Testis (tissue), 3 donors: ENCODE measurements around the gene TUNAR. TPM values are rescaled to one million over a fixed set of nuclear protein-coding genes. Genes with fewer than 3 reads are reported as not detected.

Experiments used
- DNase-seq: peaks from one replicate; pipeline ENCODE4 v3.0.0-alpha.2; 2019
- H3K27ac ChIP-seq, 2 donors: fragments of 200-600 bp; sonication (generic); one replicate each; pipeline ENCODE4 v1.5.1; 2019
- H3K27me3 ChIP-seq: fragments of 200-600 bp; sonication (generic); one replicate; pipeline ENCODE4 v1.5.1; 2019
- H3K36me3 ChIP-seq: fragments of 200-600 bp; sonication (generic); one replicate; pipeline ENCODE4 v1.5.1; 2017; ENCODE audit warnings: low read depth; ENCODE audit errors: missing control alignments
- H3K4me1 ChIP-seq: fragments of 200-600 bp; sonication (generic); one replicate; pipeline ENCODE4 v1.5.1; 2019
- H3K4me3 ChIP-seq, 2 donors: fragments of 200-600 bp; sonication (generic); one replicate each; pipeline ENCODE4 v1.5.1; 2017 to 2019
- H3K9me3 ChIP-seq: fragments of 200-600 bp; sonication (generic); one replicate; pipeline ENCODE4 v1.5.1; 2017
- CTCF ChIP-seq, 3 experiments: fragments of 450-650 bp in 2 of 3; fragments of 200-600 bp in 1 of 3; sonication (generic) in 1 of 3; IDR thresholded peaks; one replicate each; pipeline ENCODE4 v1.5.1; 2016 to 2019; ENCODE audit warnings: antibody characterized with exemption in 3 of 3, mild to moderate bottlenecking in 2 of 3, moderate library complexity in 1 of 3
- POLR2A ChIP-seq: fragments of 450-650 bp; IDR thresholded peaks from one replicate; pipeline ENCODE4 v1.6.1; 2017; ENCODE audit warnings: antibody characterized with exemption, mild to moderate bottlenecking, moderate library complexity
- WGBS, 2 donors: methylation state at CpG; one replicate each; pipeline ENCODE4 v1.1.5; 2018; 5-methylcytosine and 5-hydroxymethylcytosine counted together
- intact Hi-C: fragments of 100-400 bp; cut with DNase I; formaldehyde crosslinking; loops from one replicate; pipeline ENCODE4 v1.15.1; 2023; ENCODE audit warnings: low total_unique reads
- polyA plus RNA-seq: library from polyadenylated mRNA; stranded (reverse); fragments of 350-450 nt; fragmentation: Illumina TruSeq; extraction: RNeasy Lipid Tissue Mini Kit (QIAGEN cat#74804); gene quantifications from one replicate; pipeline ENCODE4 v1.2.3, GENCODE V29; 2014; ENCODE audit warnings: low read depth, low replicate concordance; ENCODE audit not compliant: insufficient read depth
- total RNA-seq, 2 donors: library from RNA; depleted of rRNA; stranded (reverse); fragments of >200 nt; gene quantifications; one replicate each; pipeline ENCODE4 v1.2.3, GENCODE V29; 2016

The TUNAR gene
- total and polyA plus RNA-seq, 3 donors from 2014 or later = 2.3 to 4.2 (median 3.9) TPM

GRCh38 chr14:95939335-95939734 lies 62.7 kb downstream of the TUNAR start:
- no peak for TF ChIP-seq POLR2A

GRCh38 chr14:95941897-95942296 lies 65.3 kb downstream of the TUNAR start:
- Histone ChIP-seq H3K36me3 (no peaks in the 10 kb centered on the region), H3K27me3 (no peaks in the 10 kb centered on the region), H3K4me3 (no peak overlapping the region), H3K4me1 (no peaks in the 10 kb centered on the region), H3K9me3 (no peaks in the 10 kb centered on the region), H3K27ac (no peak overlapping the region)
- WGBS, 2 donors = 28 to 46% methylated on average over 2 of the region's 2 CpGs
- DNase-seq = no peak
- intact Hi-C loops = no loop called here
- no peak for TF ChIP-seq CTCF (IDR thresholded peaks at IDR 0.05)
- no peak for TF ChIP-seq POLR2A

More at GRCh38 chr14:95939335-95939734, 62.7 kb downstream of the TUNAR start:
- Histone ChIP-seq H3K4me3 (no peak overlapping the region), H3K36me3 (no peaks in the 10 kb centered on the region), H3K27ac (no peak overlapping the region), H3K27me3 (no peaks in the 10 kb centered on the region), H3K4me1 (no peaks in the 10 kb centered on the region), H3K9me3 (no peaks in the 10 kb centered on the region)
- DNase-seq = no peak
- 70 to 84% methylated on average over 4 of the region's 4 CpGs for WGBS, 2 donors
- intact Hi-C loops = no loop called here

GRCh38 chr14:95943699-95944098 lies 67.1 kb downstream of the TUNAR start:
- intact Hi-C loops = no loop called here
- no peak for DNase-seq
- TF ChIP-seq POLR2A (no peak), CTCF (IDR thresholded peaks at IDR 0.05) (no peak)
- H3K36me3 ChIP-seq = no peaks in the 10 kb centered on the region
- H3K9me3 ChIP-seq = no peaks in the 10 kb centered on the region
- no peaks in the 10 kb centered on the region for H3K27me3 ChIP-seq
- H3K27ac ChIP-seq = no peak overlapping the region
- 28 to 37% methylated on average over 4 of the region's 4 CpGs for WGBS, 2 donors
- no peak overlapping the region for H3K4me3 ChIP-seq
- H3K4me1 ChIP-seq = no peaks in the 10 kb centered on the region

GRCh38 chr14:95944462-95944861 lies 67.8 kb downstream of the TUNAR start:
- H3K4me3 ChIP-seq = no peak overlapping the region
- H3K4me1 ChIP-seq = no peaks in the 10 kb centered on the region
- H3K36me3 ChIP-seq = no peaks in the 10 kb centered on the region
- H3K27me3 ChIP-seq = no peaks in the 10 kb centered on the region
- intact Hi-C loops = no loop called here
- no peak for TF ChIP-seq POLR2A
- no peak for TF ChIP-seq CTCF (IDR thresholded peaks at IDR 0.05)
- H3K27ac ChIP-seq = no peak overlapping the region
- DNase-seq = no peak
- 68 to 72% methylated on average over 5 of the region's 6 CpGs for WGBS, 2 donors
- no peaks in the 10 kb centered on the region for H3K9me3 ChIP-seq

- Histone ChIP-seq H3K4me3 (no peak overlapping the region), H3K27ac (no peak overlapping the region), H3K27me3 (no peaks in the 10 kb centered on the region), H3K9me3 (no peaks in the 10 kb centered on the region), H3K4me1 (no peaks in the 10 kb centered on the region), H3K36me3 (no peaks in the 10 kb centered on the region)
- no peak for TF ChIP-seq POLR2A
- no peak for TF ChIP-seq CTCF (IDR thresholded peaks at IDR 0.05)
- 50 to 80% methylated on average over 1 of the region's 1 CpG for WGBS, 2 donors
- DNase-seq = no peak
- intact Hi-C loops = no loop called here
Observed at GRCh38 chr14:95946867-95947266, 70.2 kb downstream of the TUNAR start.
